SIG-M5 treated with dmso at 0.1 percent for 504 hours (cell line): Measurements from ENCODE around the gene CDK5RAP1.
"Not testable (repeated sequence)": the region's sequence is repeated elsewhere in the genome, so short reads cannot be mapped to it uniquely, and the experiment has no call there.

Experiments
- DNase-seq: peaks from one replicate; lab custom pipeline; 2025; ENCODE audit not compliant: unreplicated experiment; lab: John Stamatoyannopoulos, UW

The CDK5RAP1 gene

DNA sequence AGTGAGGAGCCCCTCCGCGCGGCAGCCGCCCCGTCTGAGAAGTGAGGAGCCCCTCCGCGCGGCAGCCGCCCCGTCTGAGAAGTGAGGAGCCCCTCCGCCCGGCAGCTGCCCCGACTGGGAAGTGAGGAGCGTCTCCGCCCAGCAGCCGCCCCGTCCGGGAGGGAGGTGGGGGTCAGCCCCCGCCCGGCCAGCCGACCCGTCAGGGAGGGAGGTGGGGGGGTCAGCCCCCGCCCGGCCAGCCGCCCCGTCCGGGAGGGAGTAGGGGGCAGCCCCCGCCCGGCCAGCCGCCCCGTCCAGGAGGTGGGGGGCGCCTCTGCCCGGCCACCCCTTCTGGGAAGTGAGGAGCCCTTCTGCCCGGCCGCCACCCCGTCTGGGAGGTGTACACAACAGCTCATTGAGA is 12.0 kb downstream of the CDK5RAP1 start:
- DNase-seq, result not testable (repeated sequence)

DNA sequence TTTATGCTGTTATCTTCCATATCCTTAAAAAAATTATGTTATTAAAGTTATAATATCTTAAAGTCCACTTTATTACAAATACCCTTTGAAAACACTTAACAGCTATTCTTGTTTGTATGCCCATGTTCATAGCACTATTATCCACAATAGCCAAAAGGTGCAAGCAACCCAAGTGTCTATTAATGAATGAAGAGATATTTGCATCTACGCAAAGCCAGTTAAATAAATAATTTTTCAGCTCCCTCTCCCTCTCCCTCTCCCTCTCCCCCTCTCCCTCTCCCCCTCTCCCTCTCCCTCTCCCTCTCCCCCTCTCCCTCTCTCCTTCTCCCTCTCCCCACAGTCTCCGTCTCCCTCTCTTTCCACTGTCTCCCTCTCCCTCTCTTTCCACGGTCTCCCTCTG is 13.1 kb downstream of the CDK5RAP1 start:
- no peak for DNase-seq

DNA sequence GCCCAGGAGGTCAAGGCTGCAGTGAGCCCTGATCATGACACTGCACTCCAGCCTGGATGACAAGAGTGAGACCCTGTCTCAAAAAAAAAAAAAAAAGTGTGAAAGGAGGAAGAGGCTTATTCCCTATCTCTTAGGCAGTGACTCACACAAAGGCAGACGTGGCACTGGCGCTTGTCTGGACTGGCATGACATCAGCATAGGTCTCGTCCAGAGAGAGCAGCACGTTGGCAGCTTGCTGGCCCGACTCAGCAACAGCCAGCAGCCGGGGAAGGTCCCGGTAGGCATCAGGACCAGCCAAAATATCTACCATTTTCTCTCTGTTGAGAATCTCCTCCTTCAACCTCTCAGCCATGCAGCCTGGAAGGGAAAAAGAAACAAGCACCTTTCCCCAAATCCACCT is 14.1 kb downstream of the CDK5RAP1 start:
- DNase-seq, result no peak

DNA sequence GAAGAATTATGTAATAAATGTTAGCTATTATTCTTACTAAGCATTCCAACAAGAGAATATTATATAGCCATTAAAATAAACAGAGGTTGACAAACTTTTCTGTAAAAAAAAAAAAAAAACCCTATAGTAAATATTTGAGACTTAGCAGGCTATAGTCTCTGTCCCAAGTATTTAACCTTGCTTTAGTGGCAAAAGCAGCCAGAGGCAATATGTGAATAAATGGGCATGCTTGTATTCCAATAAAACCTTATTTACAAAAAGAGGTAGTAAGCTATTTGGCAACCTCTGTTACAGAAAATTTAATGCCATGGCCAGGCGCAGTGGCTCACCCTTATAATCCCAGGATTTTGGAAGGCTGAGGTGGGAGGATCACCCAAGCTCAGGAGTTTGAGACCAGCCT is 14.6 kb downstream of the CDK5RAP1 start:
- DNase-seq, result no peak

DNA sequence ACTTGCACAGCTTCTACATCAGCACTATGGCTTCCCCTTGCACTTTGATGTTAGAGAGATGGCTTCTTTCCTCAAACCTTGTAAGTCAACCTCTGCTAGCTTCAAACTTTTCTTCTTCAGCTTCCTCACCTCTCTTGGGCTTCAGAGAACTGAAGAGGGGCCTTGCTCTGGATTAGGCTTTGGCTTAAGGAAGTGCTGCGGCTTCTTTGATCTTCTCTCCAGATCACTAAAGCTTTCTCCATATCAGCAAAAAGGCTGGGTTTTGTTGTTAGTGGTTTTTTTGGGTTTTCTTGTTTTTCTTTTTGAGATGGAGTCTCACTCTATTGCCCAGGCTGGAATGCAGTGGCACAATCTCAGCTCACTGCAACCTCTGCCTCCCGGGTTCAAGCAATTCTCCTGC is 24.0 kb downstream of the CDK5RAP1 start:
- no peak for DNase-seq

DNA sequence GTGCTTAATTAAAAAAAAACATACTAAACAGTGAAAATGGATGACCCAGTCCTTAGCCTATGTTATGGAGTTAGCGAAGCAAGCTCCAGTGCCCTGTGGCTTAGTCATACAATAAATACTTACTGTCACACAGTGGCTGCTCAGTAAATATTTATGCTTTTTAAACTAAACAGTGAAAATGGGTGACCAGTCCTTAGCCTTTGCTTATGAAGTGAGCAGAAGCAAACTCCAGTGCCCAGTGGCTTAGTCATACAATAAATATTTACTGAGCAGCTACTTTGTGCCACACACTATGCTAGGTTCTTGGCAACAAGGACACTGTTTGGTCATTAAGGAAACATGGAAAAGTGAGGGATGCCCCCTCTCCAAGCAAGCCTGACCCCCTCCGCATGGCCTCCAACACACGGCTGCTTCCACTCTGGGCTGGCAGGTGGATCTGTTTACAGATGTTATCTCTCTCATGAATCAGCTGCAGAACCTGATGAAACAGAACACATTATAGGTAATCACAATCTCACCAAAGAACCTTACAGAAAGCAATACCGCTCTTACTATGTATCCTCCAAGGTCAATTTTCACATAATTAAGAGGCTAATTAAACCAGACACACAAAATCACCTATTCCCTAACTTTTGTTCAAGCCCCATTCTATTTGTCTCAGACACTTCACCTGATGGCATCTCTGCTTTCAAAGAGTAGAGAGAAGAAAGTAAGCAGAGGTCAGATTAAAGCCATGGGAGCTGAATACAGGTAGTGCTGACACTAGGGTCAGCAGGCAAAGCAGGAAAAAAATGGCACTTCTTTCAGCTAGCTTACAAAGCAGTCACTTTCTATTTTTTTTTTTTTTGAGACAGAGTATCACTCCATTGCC is 27.3 kb downstream of the CDK5RAP1 start:
- DNase-seq, result peak; percentile 67

DNA sequence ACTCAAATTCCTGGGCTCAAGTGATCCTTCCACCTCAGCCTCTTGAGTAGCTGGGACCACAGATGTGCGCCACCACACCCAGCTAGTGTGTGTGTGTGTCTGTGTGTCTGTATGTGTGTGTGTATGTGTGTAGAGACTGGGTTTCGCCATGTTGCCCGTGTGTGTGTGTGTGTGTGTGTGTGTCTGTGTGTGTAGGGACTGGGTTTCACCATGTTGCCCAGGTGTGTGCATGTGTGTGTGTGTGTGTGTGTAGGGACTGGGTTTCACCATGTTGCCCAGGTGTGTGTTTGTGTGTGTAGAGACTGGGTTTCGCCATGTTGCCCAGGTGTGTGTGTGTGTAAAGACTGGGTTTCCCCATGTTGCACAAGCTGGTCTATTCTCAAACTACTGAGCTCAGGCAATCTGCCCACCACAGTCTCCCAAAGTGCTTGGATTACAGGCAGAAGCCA is 28.3 kb downstream of the CDK5RAP1 start:
- DNase-seq, result no peak

DNA sequence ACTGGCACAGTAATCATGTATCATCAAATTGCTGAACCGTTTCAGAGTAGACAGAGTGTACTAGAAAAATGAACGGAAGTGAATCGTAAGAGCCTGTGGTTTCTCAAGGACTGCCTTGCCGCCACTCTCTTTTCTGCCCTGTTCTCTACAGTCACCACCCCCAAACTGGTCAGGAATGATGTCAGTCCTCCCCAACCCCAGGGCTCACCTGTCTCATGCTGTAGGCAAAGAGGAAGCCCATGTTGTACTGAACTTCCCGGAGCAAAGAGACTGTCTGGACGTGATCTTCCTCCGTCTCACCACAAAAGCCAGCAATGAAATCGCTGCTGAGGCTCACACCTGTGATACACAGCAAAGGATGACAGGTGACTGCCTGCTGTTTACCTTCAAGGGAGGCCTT is 31.0 kb downstream of the CDK5RAP1 start:
- DNase-seq, result no peak

DNA sequence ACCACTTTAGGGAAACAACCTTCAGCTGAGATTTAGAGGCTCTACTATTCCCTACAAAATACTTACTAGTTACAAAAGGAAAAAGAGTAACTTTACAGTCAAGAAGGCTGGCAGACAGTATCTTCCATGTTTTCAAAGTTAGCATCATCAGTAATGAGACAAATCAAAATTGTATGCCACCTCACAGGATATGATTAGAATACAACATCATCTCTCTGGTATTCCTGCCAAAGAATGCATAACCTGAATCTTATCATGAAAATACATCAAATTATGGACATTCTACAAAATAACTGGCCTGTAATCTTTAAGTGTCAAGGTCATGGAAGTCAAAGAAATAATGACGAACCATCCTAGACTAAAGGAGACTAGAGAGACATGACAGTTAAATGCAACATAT is 38.4 kb downstream of the CDK5RAP1 start:
- DNase-seq, result no peak

DNA sequence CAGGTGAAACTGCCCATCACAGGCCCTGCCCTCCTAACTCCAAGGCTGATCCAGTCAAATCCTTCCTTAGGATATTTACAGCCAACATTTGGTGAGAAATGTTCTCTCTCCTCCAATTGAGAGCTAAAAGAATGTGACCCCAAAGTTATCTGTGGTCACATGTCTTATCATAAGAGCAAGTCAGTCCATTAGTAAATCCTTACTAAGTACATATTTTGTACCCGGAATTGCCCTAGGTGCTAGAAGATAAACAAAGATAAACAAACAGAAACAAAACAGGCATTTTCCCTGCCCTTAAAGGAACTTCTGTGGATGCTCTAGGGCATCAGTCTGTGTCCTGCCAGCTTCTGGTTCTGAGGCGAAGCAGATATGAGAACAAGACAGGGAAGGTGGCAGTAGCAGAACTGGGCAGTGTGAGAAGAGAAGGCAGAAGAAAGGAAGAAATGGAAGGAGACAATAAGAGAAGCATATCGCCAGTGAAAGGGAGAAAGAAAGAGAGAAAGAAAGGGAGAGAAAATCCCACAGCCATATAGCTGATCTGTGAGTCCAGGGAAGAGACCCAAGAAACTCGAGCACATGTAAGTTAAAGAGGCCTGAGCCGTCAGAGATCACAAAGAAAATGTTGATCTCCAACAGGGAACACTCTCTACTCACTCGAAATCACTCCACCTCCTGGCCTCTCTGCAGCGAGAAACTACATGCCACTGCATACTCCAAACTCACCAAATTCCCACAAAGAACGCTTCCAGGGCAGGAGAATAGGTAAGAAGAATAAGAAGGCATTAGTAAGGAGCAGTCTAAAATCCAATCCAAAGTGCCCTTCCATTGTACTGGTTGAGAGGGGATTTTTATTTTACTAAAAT is 41.7 kb downstream of the CDK5RAP1 start:
- no peak for DNase-seq

DNA sequence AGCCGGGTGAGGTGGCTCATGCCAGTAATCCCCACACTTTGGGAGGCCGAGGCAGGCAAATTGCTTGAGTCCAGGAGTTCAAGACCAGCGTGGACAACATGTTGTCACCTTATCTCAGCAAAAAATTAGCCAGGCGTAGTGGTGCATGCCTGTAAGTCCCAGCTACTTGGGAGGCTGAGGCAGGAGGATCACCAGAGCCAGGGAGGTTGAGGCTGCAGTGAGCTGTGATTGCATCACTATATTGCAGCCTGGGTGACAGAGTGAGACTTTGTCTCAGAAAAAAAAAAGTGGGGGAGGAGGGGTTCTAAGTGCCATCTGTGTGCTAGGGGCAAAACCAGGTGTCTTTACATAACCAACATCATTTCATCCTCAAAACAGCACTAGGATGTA is 48.3 kb downstream of the CDK5RAP1 start:
- no peak for DNase-seq

DNA sequence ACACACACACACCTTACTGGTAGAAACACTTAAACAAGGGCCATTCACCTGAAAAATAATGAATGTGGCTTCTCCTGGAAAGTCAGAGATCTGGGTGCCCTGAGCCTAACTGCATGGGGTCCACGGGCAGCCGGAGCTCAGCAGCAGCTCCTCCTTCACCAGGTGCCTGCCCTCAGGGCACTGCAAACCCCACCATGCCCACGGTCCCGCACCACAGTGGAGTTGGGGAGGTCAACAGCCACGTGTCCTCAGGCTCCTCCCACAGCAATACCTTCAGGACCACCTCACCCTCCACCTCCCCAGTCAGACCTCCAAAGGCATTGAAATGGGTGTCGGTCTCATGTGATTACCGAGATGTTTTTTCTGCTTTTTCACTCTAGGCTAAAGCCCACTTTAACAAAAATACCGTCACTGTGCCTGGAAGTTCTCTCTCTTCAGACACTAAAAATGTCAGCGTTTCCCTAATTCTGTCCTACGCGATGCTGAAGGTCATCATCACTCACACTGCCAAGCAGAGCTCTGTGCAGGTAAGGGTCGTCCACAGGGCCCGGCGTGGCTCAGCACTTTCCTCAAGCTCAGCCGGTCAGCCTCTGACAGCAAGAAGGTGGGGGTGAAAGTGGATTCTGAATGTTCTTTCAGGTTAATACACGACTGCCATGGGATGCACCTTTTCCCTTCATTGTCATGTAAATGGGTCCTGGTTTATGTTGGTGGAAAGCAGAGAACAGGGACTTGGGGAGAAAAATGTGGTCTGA is 48.9 kb downstream of the CDK5RAP1 start:
- DNase-seq, result no peak

DNA sequence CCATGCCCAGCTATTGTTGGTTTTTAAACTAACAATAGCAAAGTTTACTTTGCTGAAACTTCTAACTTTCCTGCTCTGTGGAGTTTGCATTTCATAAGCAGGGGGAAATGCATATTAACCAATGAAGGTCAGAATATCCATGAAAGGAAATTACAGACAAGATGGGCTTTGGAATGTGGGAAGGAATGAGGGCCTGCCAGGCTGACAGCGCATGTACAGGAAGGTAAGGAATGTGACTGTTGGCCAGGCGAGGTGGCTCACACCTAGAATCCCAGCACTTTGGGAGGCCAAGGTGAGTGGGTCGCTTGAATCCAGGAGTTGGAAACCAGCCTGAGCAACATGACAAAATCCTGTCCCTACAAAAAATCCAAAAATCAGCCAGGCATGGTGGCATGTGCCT is 49.6 kb downstream of the CDK5RAP1 start:
- DNase-seq, result no peak

DNA sequence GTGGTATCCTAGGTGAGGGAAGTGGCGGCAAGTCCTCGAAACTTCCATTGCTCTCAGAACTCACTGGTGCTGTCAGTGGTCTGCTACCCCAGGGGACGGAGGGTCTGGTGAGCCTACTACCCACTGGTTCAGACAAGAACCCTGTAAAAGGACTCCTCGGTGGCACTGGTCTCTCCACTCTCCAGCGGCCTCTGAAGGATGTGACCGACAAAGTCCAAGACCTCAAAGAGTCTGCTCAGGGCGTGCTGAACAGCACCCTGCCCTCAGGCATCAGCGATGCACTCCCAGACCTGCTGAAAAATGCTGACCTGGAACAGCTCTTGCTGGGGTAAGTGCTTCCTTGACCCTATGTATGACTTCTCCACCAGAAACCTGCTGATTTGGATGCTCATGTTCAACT is 51.8 kb downstream of the CDK5RAP1 start:
- no peak for DNase-seq

DNA sequence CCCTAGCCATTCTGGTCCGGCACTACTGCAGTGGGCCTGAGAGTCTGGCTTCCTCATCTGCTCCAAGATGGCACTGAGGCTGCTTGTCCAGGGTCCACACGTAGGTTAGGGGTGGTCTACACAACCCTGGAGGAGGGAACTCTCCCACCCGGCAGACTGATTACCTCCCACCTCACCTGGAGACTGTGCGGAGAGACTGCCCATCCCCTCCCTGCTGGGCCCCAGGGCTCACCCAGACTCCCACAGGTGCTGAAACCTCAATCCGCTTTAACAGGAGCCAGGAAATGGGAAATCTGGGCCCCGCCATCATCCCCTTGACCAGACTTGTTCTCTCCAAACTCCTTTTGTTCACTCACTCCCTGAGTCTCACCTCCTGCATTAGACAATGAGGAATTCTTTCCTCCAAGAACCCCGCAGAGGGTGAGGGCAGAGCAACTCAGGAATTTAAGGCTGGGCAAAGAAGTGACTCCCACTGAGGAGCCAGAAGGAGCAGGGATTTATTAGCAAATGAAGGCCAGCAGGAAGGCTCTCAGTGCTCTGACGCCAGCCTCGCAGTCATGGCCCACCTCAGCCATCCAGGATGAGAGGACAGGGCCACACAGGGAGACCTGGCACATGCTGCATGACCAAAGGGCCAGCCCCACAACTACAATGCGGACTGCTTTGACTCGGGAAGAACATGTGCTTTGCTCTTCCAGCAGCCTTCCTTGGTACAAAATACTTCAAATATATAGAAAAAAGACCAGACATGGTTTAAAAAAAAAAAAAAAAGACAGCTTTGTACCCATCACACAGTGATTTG is 53.0 kb downstream of the CDK5RAP1 start:
- DNase-seq, result no peak

DNA sequence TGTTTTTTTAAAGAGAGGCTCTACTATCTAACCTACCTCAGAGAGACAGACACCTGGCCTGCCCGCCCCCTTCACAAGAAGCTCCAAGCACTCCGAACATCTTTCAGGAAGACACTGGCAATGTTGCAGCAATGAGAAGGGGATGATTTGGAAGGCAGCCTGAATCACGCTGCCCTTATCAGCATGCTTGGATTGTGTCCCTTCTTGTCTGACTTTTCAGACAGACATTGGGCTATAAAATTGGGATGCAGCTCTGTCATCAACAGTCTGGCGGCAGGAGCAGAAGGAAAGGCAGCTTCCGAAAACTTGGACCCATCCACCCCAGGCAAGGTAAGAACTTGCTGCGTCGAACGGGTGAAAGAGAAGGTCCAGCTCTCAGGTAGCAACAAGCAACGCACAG is 56.0 kb downstream of the CDK5RAP1 start:
- no peak for DNase-seq

DNA sequence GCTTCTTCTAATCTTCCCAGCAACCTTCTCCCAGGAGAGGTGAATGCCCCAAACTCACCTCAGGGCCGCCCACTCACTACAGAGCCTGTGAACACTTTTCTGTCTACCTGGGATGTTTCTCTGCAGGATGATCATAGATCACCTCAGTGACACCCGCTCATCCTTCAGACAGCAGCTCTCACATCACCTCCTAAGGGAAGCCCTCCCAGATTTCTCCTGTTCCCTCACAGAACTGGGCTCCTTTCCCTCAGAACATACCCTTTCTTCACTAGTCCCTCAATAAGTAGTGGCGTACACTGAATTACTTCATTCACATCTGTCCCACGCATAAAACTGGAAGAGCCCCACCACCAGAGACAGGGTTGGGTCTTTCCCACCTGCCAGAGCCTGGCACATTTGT is 57.8 kb downstream of the CDK5RAP1 start:
- no peak for DNase-seq

DNA sequence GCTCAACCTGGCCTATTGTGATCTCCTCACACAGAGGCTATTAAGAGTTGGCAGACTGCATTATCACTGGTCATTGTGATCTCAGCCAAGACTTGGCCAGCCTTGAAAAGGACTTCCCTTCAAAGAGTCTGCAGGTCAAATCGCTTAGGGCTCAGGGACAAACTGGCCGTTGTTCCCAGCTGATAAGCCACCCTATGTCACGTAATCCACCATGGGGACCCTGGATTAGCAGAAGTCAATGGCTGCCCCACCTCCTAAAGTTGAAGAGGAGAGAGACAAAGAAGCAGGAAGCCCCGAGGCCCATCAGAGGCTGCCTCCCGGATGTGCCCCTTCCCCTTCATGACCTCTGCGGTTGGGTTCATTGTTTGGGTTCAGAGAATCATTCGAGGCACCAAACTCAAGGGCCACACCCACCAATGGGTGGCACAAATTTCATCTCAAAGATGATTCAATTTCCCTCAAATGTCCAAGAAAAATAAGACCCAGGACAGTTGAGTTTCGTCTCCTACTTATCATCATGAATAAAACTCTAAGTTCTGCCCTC is 61.7 kb downstream of the CDK5RAP1 start:
- no peak for DNase-seq

DNA sequence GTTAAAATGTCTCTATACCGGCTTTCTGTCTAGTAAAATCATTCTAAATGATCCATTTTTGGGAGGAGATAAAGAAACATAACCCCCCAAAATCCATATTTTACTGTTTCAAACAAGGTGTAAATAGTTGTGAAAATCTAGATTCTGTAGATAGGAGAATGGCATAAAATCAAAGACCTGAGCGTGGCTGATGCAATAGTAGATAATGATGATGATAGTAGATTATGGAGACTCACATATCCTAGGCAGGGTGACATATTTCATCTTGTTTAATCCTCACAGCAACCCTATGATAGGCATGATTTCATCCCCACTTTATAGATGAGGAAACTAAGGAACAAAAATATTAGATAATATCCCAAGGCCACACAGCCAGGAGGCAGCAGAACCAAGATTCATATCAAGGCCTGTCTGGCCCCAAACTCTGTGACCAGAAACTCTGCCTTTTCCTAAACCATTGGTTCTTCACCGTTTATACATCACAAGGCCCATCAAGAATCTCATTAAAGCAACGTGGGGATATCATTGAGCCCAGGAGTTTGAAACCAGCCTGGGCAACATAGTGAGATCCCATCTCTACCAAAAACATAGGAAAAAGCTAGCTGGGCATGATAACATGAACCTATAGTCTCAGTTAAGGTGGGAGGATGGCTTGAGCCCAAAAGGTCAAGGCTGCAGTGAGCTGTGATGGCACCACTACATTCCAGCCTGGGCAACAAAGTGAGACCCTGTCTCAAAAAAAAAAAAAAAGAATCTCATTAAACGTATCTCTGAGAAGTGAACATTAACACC is 62.7 kb downstream of the CDK5RAP1 start:
- no peak for DNase-seq
